OCI-LY1 (cell line): ENCODE data around the gene ST8SIA6.

ENCODE experiments used
- H2AFZ ChIP-seq: fragments of 200-600 bp; sonication (generic), shearing (Covaris generic); 2 replicates; pipeline ENCODE4 v1.6.0; 2014; ENCODE audit warnings: antibody characterized with exemption, mild to moderate bottlenecking, low read length
- H3F3A ChIP-seq: fragments of 200-600 bp; sonication (generic), shearing (Covaris generic); 2 replicates; pipeline ENCODE4 v1.6.0; 2014; ENCODE audit warnings: mild to moderate bottlenecking, antibody characterized with exemption, low read length, moderate library complexity; ENCODE audit not compliant: insufficient read depth
- H3K27ac ChIP-seq: fragments of 200-600 bp; sonication (generic); 2 replicates; pipeline ENCODE4 v1.5.1; 2014; ENCODE audit warnings: low read length, mixed run types, mild to moderate bottlenecking, low read depth; ENCODE audit not compliant: poor library complexity, severe bottlenecking
- H3K27me3 ChIP-seq: fragments of 200-600 bp; sonication (generic); 2 replicates; pipeline ENCODE4 v1.6.0; 2014; ENCODE audit warnings: antibody characterized with exemption, mild to moderate bottlenecking, low read length, moderate library complexity; ENCODE audit not compliant: insufficient read depth
- H3K36me3 ChIP-seq: fragments of 200-600 bp; sonication (generic); 2 replicates; pipeline ENCODE4 v1.6.1; 2014; ENCODE audit warnings: mild to moderate bottlenecking, antibody characterized with exemption, low read length, moderate library complexity, mixed read lengths; ENCODE audit not compliant: insufficient read depth
- H3K4me1 ChIP-seq: fragments of 200-600 bp; sonication (generic); 2 replicates; pipeline ENCODE4 v1.5.1; 2014; ENCODE audit warnings: mild to moderate bottlenecking, low read length, moderate library complexity; ENCODE audit not compliant: insufficient read depth, severe bottlenecking
- H3K4me2 ChIP-seq: fragments of 200-600 bp; sonication (generic), shearing (Covaris generic); 2 replicates; pipeline ENCODE4 v1.6.1; 2014; ENCODE audit warnings: low read length
- H3K4me3 ChIP-seq: fragments of 200-600 bp; sonication (generic); 2 replicates; pipeline ENCODE4 v1.5.1; 2014; ENCODE audit warnings: low read length, low read depth, mild to moderate bottlenecking, mixed read lengths; ENCODE audit not compliant: poor library complexity, severe bottlenecking
- H3K79me2 ChIP-seq: fragments of 200-600 bp; shearing (Covaris generic); 2 replicates; pipeline ENCODE4 v1.6.1; 2016; ENCODE audit warnings: mixed run types, low read length, mixed read lengths; ENCODE audit not compliant: insufficient read depth
- H3K9ac ChIP-seq: fragments of 200-600 bp; sonication (generic), shearing (Covaris generic); 2 replicates; pipeline ENCODE4 v1.6.1; 2014; ENCODE audit warnings: mild to moderate bottlenecking, low read length, mixed read lengths
- H3K9me2 ChIP-seq: fragments of 200-600 bp; sonication (generic), shearing (Covaris generic); 2 replicates; pipeline ENCODE4 v1.6.1; 2014; ENCODE audit warnings: low read depth, mild to moderate bottlenecking, low read length, mixed read lengths
- H3K9me3 ChIP-seq: fragments of 200-600 bp; shearing (Covaris generic); 2 replicates; pipeline ENCODE4 v1.6.1; 2014; ENCODE audit warnings: low read length, mixed read lengths
- H4K20me1 ChIP-seq: fragments of 200-600 bp; sonication (generic), shearing (Covaris generic); 2 replicates; pipeline ENCODE4 v1.6.0; 2016; ENCODE audit warnings: mild to moderate bottlenecking, low read length; ENCODE audit not compliant: insufficient read depth
- CTCF ChIP-seq: fragments of 200-600 bp; sonication (generic), shearing (Covaris generic); IDR thresholded peaks from 2 replicates; pipeline ENCODE4 v1.5.1; 2017; ENCODE audit warnings: mild to moderate bottlenecking, antibody characterized with exemption, low read length, moderate library complexity, mixed read lengths
- EZH2 ChIP-seq: fragments of 200-600 bp; sonication (generic), shearing (Covaris generic); IDR thresholded peaks from 2 replicates; pipeline ENCODE4 v1.8.0; 2017; ENCODE audit warnings: borderline replicate concordance, mixed run types, mild to moderate bottlenecking, antibody characterized with exemption, low read length, moderate library complexity, mixed read lengths

ST8SIA6 gene

DNA sequence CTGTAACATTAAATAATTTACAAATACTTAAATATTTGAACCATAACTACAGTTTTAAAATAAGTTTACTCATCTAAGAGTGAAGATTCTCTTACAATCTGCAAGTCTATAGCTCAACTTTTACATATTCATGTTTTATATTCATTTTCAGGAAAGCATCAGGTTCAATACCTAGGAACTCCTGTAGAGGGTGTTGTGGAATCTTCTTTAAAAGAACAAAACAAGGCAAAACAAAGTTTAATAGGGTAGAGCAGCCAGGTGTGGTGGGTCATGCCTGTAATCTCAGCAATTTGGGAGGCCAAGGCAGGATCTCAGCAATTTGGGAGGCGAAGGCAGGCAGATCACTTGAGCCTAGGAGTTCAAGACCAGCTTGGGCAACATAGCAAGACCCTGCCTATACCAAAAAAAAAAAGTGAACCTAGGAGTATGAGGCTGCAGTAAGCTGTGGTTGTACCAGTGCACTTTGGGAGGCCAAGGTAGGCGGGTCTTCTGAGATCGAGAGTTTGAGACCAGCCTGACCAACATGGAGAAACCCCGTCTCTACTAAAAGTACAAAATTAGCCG, 45.1 kb downstream of the ST8SIA6 start:
- no peak overlapping the region for H3K4me3 ChIP-seq
- H4K20me1 ChIP-seq = no peaks in the 10 kb centered on the region
- H3K9ac ChIP-seq = no peak overlapping the region
- H3K36me3 ChIP-seq = no peaks in the 10 kb centered on the region
- H3K4me1 ChIP-seq = no peaks in the 10 kb centered on the region
- H3K4me2 ChIP-seq = no peak overlapping the region
- no peaks in the 10 kb centered on the region for H3K9me3 ChIP-seq
- H3K9me2 ChIP-seq = no peaks in the 10 kb centered on the region
- no peaks in the 10 kb centered on the region for H3K79me2 ChIP-seq
- no peak overlapping the region for H2AFZ ChIP-seq
- no peaks in the 10 kb centered on the region for H3F3A ChIP-seq
- TF ChIP-seq EZH2 (no peak), CTCF (peak; percentile 28; the same call in 1 of the 2 replicates)
- no peaks in the 10 kb centered on the region for H3K27me3 ChIP-seq
- no peak overlapping the region for H3K27ac ChIP-seq

- H3K9me2 ChIP-seq = no peaks in the 10 kb centered on the region
- no peak overlapping the region for H3K4me3 ChIP-seq
- no peaks in the 10 kb centered on the region for H3K79me2 ChIP-seq
- H3K9ac ChIP-seq = no peak overlapping the region
- H3F3A ChIP-seq = no peaks in the 10 kb centered on the region
- H4K20me1 ChIP-seq = no peaks in the 10 kb centered on the region
- no peak overlapping the region for H3K27ac ChIP-seq
- H2AFZ ChIP-seq = no peak overlapping the region
- H3K4me1 ChIP-seq = no peaks in the 10 kb centered on the region
- TF ChIP-seq CTCF (no peak), EZH2 (no peak)
- H3K27me3 ChIP-seq = no peaks in the 10 kb centered on the region
- no peaks in the 10 kb centered on the region for H3K36me3 ChIP-seq
- no peaks in the 10 kb centered on the region for H3K9me3 ChIP-seq
- H3K4me2 ChIP-seq = no peak overlapping the region
These were observed 47.3 kb downstream of the ST8SIA6 start for GRCh38 chr10:17407047-17407446.

DNA sequence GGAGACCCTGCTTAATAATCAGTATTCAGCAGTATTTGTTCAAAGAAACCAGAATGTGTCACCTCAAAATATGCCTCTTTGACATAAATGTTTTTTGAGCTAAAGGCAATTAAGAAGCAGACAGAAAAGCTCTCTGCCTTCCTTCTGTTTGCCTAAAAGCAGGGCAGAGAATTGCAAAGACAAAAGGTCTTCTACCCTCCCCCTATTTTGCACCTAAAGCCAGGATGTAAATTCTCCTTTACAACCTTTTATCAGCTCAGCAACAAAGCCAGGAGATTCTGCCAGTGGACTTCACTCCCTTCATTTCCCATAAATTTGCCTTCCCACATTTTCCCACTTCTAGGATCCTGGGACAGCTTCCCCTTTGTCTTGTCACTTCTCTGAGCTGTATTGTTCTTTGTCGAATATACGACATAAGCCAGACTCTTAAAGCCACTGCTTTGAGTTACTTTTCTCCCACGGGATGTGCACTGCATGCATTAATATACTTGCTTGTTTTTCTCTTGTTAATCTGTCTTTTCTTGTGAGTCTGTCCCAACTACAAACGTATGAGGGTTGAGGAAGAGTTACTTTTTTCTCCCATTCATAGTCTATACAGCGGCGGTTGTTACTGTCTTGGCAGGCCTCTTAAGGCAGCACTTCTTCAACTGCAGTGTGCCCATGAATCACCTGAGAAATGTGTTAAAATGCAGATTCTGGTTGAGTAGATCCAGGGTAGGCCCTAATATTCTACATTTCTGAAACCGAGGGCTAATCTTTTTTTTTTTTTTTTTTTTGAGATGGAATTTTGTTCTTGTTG, 48.2 kb downstream of the ST8SIA6 start:
- H3K36me3 ChIP-seq = no peaks in the 10 kb centered on the region
- H3K79me2 ChIP-seq = no peaks in the 10 kb centered on the region
- no peaks in the 10 kb centered on the region for H4K20me1 ChIP-seq
- H3K9me2 ChIP-seq = no peaks in the 10 kb centered on the region
- H3K9ac ChIP-seq = no peak overlapping the region
- H3K27ac ChIP-seq = no peak overlapping the region
- no peaks in the 10 kb centered on the region for H3K27me3 ChIP-seq
- no peaks in the 10 kb centered on the region for H3F3A ChIP-seq
- no peak overlapping the region for H3K4me2 ChIP-seq
- TF ChIP-seq EZH2 (no peak), CTCF (no peak)
- no peaks in the 10 kb centered on the region for H3K4me1 ChIP-seq
- H3K9me3 ChIP-seq = no peaks in the 10 kb centered on the region
- H2AFZ ChIP-seq = no peak overlapping the region
- no peak overlapping the region for H3K4me3 ChIP-seq
